H1 (cell line): ENCODE data around the gene ATP8B2. TPM values are rescaled to one million over a fixed set of nuclear protein-coding genes. Genes with fewer than 3 reads are reported as not detected.

ENCODE experiments used
- CTCF ChIA-PET: fragments of 300-600 bp; sonication (Branson Sonifier 250); formaldehyde crosslinking; loops from one replicate; lab custom pipeline; 2021; ENCODE audit not compliant: partially characterized antibody; lab: Charles Lee
- POLR2A ChIA-PET: fragments of 300-600 bp; sonication (Branson Sonifier 250); formaldehyde crosslinking; loops from one replicate; lab custom pipeline; 2021; ENCODE audit warnings: inconsistent platforms; ENCODE audit not compliant: partially characterized antibody; lab: Charles Lee
- DNase-seq, 2 experiments: peaks; one replicate each; pipeline versions ENCODE4 v3.0.0 to v3.0.0-alpha.2; 2010 to 2022; ENCODE audit warnings: low spot score in 2 of 2, low read depth in 1 of 2, mixed read lengths in 1 of 2
- FAIRE-seq: peaks from 2 replicates; lab custom pipeline; 2011; peaks lifted over from hg19 to GRCh38; lab: Jason Lieb, UNC
- H2AFZ ChIP-seq: 2 replicates; pipeline ENCODE4 v1.8.1; 2012; ENCODE audit warnings: low read length, inconsistent platforms
- H2AK5ac ChIP-seq: 2 replicates; pipeline ENCODE4 v1.6.1; 2013; ENCODE audit warnings: low read depth, low read length
- H2BK120ac ChIP-seq: replicated peaks from 2 replicates; pipeline ENCODE3; 2013; ENCODE audit warnings: low read depth, low read length, inconsistent platforms
- H2BK12ac ChIP-seq: 2 replicates; pipeline ENCODE4 v1.6.1; 2013; ENCODE audit warnings: low read depth, low read length
- H2BK15ac ChIP-seq: 2 replicates; pipeline ENCODE4 v1.6.1; 2013; ENCODE audit warnings: low read length
- H2BK20ac ChIP-seq: 2 replicates; pipeline ENCODE4 v1.6.1; 2013; ENCODE audit warnings: low read length
- H2BK5ac ChIP-seq: 2 replicates; pipeline ENCODE4 v1.6.1; 2013; ENCODE audit warnings: low read depth, low read length
- H3K14ac ChIP-seq: 2 replicates; pipeline ENCODE4 v1.6.1; 2013; ENCODE audit warnings: inconsistent platforms; ENCODE audit not compliant: insufficient read length
- H3K18ac ChIP-seq: 2 replicates; pipeline ENCODE4 v1.6.1; 2013; ENCODE audit warnings: low read length; ENCODE audit errors: extremely low read depth
- H3K23ac ChIP-seq: 2 replicates; pipeline ENCODE4 v1.6.1; 2013; ENCODE audit warnings: inconsistent platforms; ENCODE audit not compliant: insufficient read length
- H3K23me2 ChIP-seq: 2 replicates; pipeline ENCODE4 v1.6.1; 2013; ENCODE audit warnings: low read depth, low read length
- H3K27ac ChIP-seq: 2 replicates; pipeline ENCODE4 v1.6.1; 2011; ENCODE audit warnings: low read depth, low read length, inconsistent platforms
- H3K27me3 ChIP-seq, 4 experiments: replicated peaks in 1 of 4; 1 replicate in 1 of 4; 2 replicates in 3 of 4; pipeline versions ENCODE4 v1.6.1 to v1.8.1; 2011 to 2013; ENCODE audit warnings: low read length in 3 of 4, mild to moderate bottlenecking in 3 of 4, inconsistent platforms in 2 of 4, mixed read lengths in 2 of 4, moderate library complexity in 1 of 4; ENCODE audit not compliant: control insufficient read depth in 3 of 4, insufficient read depth in 3 of 4; ENCODE audit errors: extremely low read depth in 1 of 4
- H3K36me3 ChIP-seq, 4 experiments: 2 replicates each; pipeline versions ENCODE4 v1.6.1 to v1.8.1; 2011 to 2013; ENCODE audit warnings: mild to moderate bottlenecking in 4 of 4, low read length in 3 of 4, moderate library complexity in 2 of 4, control low read depth in 1 of 4, inconsistent platforms in 1 of 4; ENCODE audit not compliant: insufficient read depth in 4 of 4, control insufficient read depth in 2 of 4
- H3K4ac ChIP-seq: replicated peaks from 2 replicates; pipeline ENCODE3; 2013; ENCODE audit warnings: low read length, low read depth, mixed read lengths, inconsistent platforms; ENCODE audit not compliant: insufficient read length
- H3K4me1 ChIP-seq, 4 experiments: replicated peaks in 1 of 4; 1 replicate in 1 of 4; 2 replicates in 3 of 4; pipeline versions ENCODE4 v1.6.1 to v1.8.1; 2011 to 2013; ENCODE audit warnings: low read length in 3 of 4, inconsistent platforms in 2 of 4, mixed read lengths in 1 of 4; ENCODE audit not compliant: insufficient read depth in 4 of 4, control insufficient read depth in 3 of 4
- H3K4me2 ChIP-seq, 2 experiments: 2 replicates each; pipeline versions ENCODE4 v1.6.1 to v1.8.1; 2011 to 2013; ENCODE audit warnings: low read depth in 2 of 2, low read length in 2 of 2, control low read depth in 1 of 2, inconsistent platforms in 1 of 2, mild to moderate bottlenecking in 1 of 2; ENCODE audit not compliant: insufficient read depth in 1 of 2
- H3K4me3 ChIP-seq, 4 experiments: fragments of 200-600, 300-600 bp in 1 of 4; sonication (generic), shearing (Covaris generic), sonication (Bioruptor Twin) in 1 of 4; 2 replicates each; pipeline versions ENCODE4 v1.5.1 to v1.8.1; 2011 to 2016; ENCODE audit warnings: low read length in 4 of 4, low read depth in 3 of 4, control low read depth in 2 of 4, inconsistent platforms in 2 of 4, mild to moderate bottlenecking in 2 of 4, mixed read lengths in 1 of 4, moderate library complexity in 1 of 4; ENCODE audit not compliant: insufficient read depth in 2 of 4; ENCODE audit errors: extremely low read depth in 1 of 4
- H3K56ac ChIP-seq: replicated peaks from 2 replicates; pipeline ENCODE3; 2013; ENCODE audit warnings: low read depth, mild to moderate bottlenecking, mixed read lengths, low read length, inconsistent platforms; ENCODE audit not compliant: insufficient read length
- H3K79me1 ChIP-seq: 2 replicates; pipeline ENCODE4 v1.6.1; 2013; ENCODE audit warnings: low read depth, low read length, control low read depth
- H3K79me2 ChIP-seq, 2 experiments: 2 replicates each; pipeline versions ENCODE4 v1.6.1 to v1.8.1; 2012 to 2013; ENCODE audit warnings: low read length in 2 of 2, mild to moderate bottlenecking in 2 of 2, inconsistent platforms in 1 of 2; ENCODE audit not compliant: insufficient read depth in 2 of 2, control insufficient read depth in 1 of 2
- H3K9ac ChIP-seq, 4 experiments: replicated peaks in 1 of 4; 1 replicate in 1 of 4; 2 replicates in 3 of 4; pipeline versions ENCODE4 v1.6.1 to v1.8.1; 2011 to 2013; ENCODE audit warnings: low read depth in 3 of 4, low read length in 3 of 4, control low read depth in 2 of 4, mild to moderate bottlenecking in 2 of 4, moderate library complexity in 2 of 4, inconsistent platforms in 1 of 4; ENCODE audit errors: extremely low read depth in 1 of 4
- H3K9me3 ChIP-seq, 2 experiments: 2 replicates each; pipeline versions ENCODE4 v1.6.1 to v1.8.1; 2012 to 2013; ENCODE audit warnings: mild to moderate bottlenecking in 2 of 2, moderate library complexity in 2 of 2, control low read depth in 1 of 2, inconsistent platforms in 1 of 2, low read depth in 1 of 2, low read length in 1 of 2, mixed read lengths in 1 of 2; ENCODE audit not compliant: insufficient read depth in 2 of 2
- H4K20me1 ChIP-seq, 2 experiments: replicated peaks in 1 of 2; 2 replicates each; pipeline versions ENCODE3 to v1.8.1; 2011 to 2013; ENCODE audit warnings: inconsistent platforms in 2 of 2, low read length in 2 of 2, mild to moderate bottlenecking in 1 of 2; ENCODE audit not compliant: insufficient read depth in 2 of 2, control insufficient read depth in 1 of 2
- H4K5ac ChIP-seq: 2 replicates; pipeline ENCODE4 v1.6.1; 2013; ENCODE audit warnings: low read length, low read depth, mixed read lengths, inconsistent platforms; ENCODE audit not compliant: insufficient read length
- H4K8ac ChIP-seq: 2 replicates; pipeline ENCODE4 v1.8.0; 2013; ENCODE audit warnings: mild to moderate bottlenecking, moderate library complexity, low read length, inconsistent platforms; ENCODE audit not compliant: insufficient read depth; ENCODE audit errors: extremely low read depth
- H4K91ac ChIP-seq: replicated peaks from 2 replicates; pipeline ENCODE3; 2013; ENCODE audit warnings: low read length, mixed read lengths, inconsistent platforms; ENCODE audit not compliant: insufficient read length
- TEAD4 ChIP-seq: IDR thresholded peaks from 2 replicates; pipeline ENCODE4 v1.6.1; 2012; ENCODE audit warnings: low read depth, low read length, inconsistent platforms, mixed read lengths
- WGBS, 2 experiments: shearing (Covaris generic) in 1 of 2; methylation state at CpG; one replicate each; pipeline versions ENCODE4 v1.1.6 to v1.1.7; 2013 to 2015; ENCODE audit warnings: low lambda C conversion rate in 2 of 2, mixed read lengths in 2 of 2, inconsistent platforms in 1 of 2, low coverage in 1 of 2, missing lambda C conversion rate in 1 of 2; ENCODE audit not compliant: insufficient replicate concordance in 2 of 2, insufficient coverage in 1 of 2, insufficient read length in 1 of 2; ENCODE audit errors: extremely low coverage in 1 of 2, missing lambda C conversion rate in 1 of 2; 5-methylcytosine and 5-hydroxymethylcytosine counted together
- polyA plus RNA-seq, 7 experiments: library from polyadenylated mRNA; depleted of rRNA in 3 of 7; stranded (reverse) in 5 of 7; unstranded in 2 of 7; fragments of >200 nt in 5 of 7; fragments of 200-250 nt in 2 of 7; gene quantifications; 1 replicate in 5 of 7; 2 replicates in 1 of 7; 4 replicates in 1 of 7; pipeline versions ENCODE4 v1.2.1 to v1.2.3, GENCODE V29; 2011 to 2013; ENCODE audit warnings: missing spikeins in 2 of 7, mixed read lengths in 2 of 7
- total RNA-seq: library from RNA; stranded (reverse); fragmentation: NEBNext Ultra II Directional; extraction: Animal tissue kit (Norgen Biotek cat#: 25700); gene quantifications from 2 replicates; pipeline ENCODE4 v1.2.1, GENCODE V29; 2021

Gene ATP8B2
- total and polyA plus RNA-seq, 2 of the 8 experiments (the other 6 are each of a cell fraction or from before 2014, with no cell fraction given): 61.4 to 70.1 TPM

DNA sequence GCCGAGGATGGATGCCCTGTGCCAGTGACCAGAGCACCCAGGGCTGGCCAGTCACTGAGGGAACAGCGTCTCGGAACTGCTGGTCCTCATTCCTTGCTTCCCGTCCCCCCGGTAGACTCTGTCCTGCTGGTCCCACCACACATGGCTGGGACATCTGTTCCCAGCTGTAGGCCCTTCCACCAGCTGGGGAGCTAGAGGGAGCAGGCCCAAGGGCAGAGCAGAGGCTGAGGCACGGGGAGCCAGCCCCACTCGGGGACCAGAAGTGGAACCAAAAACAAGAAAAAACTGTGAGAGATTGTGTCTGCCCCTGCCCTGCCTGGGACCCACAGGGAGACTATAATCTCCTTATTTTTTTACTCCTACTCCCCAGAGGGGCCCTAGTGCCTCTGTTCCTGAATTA lies 23.8 kb downstream of the ATP8B2 start:
- Histone ChIP-seq H3K14ac (no peak overlapping the region), H4K20me1 (peaks cover 0 to 8% of the 10 kb centered on the region in 2 experiments), H2BK15ac (no peak overlapping the region), H3K18ac (no peak overlapping the region), H2AFZ (no peak overlapping the region), H2AK5ac (no peak overlapping the region), H2BK120ac (no peak overlapping the region), H2BK12ac (no peak overlapping the region), H2BK5ac (no peak overlapping the region), H3K4me1 (peaks cover 0 to 13% (median 5%) of the 10 kb centered on the region in 4 experiments; a peak in 4 of 7 replicates), H3K9me3 (no peaks in the 10 kb centered on the region), H3K4me2 (no peak overlapping the region), H3K4me3 (no peak overlapping the region), H3K27ac (no peak overlapping the region; the same call in 1 of the 2 replicates), H3K79me1 (no peaks in the 10 kb centered on the region; the same call in 1 of the 2 replicates), H2BK20ac (no peak overlapping the region), H4K8ac (no peak overlapping the region), H3K79me2 (no peaks in the 10 kb centered on the region), H3K56ac (no peak overlapping the region), H3K9ac (no peak overlapping the region; a peak in 1 of 7 replicates), H4K5ac (no peak overlapping the region), H3K36me3 (peaks cover 15 to 39% (median 25%) of the 10 kb centered on the region in 4 experiments), H3K27me3 (peaks cover 0 to 7% (median 4%) of the 10 kb centered on the region in 4 experiments; a peak in 4 of 7 replicates), H3K23me2 (peaks cover 15% of the 10 kb centered on the region; the same call in 1 of the 2 replicates), H3K23ac (no peak overlapping the region), H3K4ac (no peak overlapping the region), H4K91ac (no peak overlapping the region)
- WGBS, 2 experiments: 95% methylated on average over 7 of the region's 7 CpGs; no CpG with 5 or more reads in 1 of the 2 experiments
- ChIA-PET CTCF (interaction anchor here (0.5 to 27.5 kb wide), 9 partner anchors 8 to 162 kb away, joined by 3 to 507 read pairs (median 3); partner anchors contain the start of genes AQP10 and ATP8B2), POLR2A (interaction anchor here (0.6 kb wide), 1 partner anchor 21 kb away, joined by 3 read pairs; no protein-coding TSS in a partner anchor)
- DNase-seq (no peak), FAIRE-seq (no peak)
- TF ChIP-seq TEAD4: no peak
